SK-N-DZ (cell line): ENCODE data around the gene UBE3A.

ENCODE experiments used
- DNase-seq: peaks from one replicate; pipeline ENCODE4 v3.0.0-alpha.2; 2015; ENCODE audit warnings: low spot score

Gene UBE3A

DNA sequence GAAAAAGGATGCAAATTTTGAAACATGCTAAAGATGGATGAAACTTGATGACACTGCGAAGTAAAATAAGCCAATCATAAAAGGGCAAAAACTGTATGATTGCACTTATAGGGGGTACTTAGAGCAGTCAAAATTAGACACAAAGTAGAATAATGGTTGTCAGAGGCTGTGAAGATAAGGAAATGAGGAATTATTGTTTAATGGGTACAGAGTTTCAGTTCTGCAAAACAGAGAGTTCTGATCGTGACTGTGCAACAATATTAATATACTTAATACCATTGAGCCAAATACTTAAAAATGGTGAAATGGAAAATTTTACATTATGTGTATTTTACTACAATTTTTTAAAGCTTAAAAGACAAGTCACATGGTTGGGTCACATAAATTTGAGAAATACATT lies 35.1 kb downstream of the UBE3A start:
- no peak for DNase-seq

DNA sequence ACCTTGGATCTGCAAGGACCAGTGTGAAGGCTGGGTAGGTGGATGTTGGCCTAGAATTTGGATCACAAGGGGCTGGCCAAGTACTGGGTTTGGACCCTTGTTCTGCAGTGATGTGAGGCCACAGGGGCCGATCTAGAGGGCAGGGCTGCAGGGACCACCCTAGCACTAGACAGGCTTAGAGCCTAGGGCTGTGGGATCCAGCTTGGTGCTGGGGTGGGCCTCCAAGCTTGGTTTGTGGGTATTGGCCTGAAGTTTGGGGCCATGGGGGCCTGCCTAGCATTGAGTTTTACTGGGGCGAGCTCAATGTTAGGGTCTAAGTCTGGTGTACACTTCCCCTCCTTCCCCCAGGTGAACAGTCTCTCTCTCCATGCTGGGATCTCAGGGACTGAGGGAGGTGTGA lies 36.5 kb downstream of the UBE3A start:
- no peak for DNase-seq

DNA sequence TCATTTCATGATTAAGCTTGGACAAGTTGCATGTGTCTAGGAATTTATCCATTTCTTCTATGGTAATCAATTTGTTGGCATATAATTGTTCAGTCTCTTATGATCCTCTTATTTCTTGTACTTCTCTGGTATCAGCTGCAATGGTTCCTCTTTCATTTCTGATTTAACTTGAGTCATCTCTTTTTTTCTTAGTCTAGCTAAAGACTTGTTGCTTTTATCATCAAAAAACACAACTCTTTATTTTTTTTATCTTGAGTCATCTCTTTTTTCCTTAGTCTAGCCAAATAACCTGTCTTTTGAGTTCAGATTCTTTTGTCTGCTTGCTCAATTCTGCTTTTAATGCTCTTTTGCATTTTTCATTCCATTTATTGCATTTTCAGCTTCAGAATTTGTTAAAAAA lies 37.3 kb downstream of the UBE3A start:
- DNase-seq, result no peak

DNA sequence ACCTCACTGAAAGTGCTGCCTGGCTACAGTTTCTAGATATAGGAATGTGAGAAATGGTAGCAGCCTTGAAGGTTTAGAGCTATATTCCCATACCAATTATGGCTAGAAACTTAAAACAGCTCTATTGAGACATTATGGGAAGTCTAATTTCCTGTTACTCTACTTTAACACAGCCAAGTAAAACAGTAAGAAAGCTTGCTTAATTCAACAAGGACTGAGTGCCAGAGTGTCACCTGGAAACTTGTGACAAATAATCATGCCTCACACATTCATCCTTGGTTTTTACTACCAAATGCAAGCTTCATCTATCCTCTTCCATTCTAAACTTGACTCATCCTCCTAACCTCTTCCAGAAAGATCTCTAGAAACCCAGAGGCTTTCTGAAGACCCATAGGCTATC lies 41.7 kb downstream of the UBE3A start:
- DNase-seq, result no peak

DNA sequence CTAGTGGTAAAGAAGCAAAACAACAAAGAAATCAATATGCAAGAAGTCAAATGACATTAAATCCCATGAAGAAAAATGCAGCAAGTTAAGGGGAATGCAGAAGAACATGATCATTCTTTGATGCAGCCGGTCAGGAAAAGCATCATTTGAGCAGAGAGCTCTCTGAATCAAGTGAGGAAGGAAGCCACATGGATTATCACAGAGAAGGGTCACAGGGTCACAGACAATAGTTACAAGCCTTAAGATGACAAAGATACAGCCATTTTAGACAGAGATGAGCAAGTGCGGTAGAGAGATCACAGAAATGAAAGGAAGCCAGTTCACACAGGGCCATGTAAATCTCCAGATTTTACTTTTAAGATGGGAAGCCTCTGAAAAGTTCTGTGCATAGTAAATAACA lies 43.9 kb downstream of the UBE3A start:
- DNase-seq, result no peak

GRCh38 chr15:25392806-25393205 lies 46.0 kb downstream of the UBE3A start:
- DNase-seq, result no peak

GRCh38 chr15:25391971-25392721 lies 46.7 kb downstream of the UBE3A start:
- DNase-seq, result no peak

- no peak for DNase-seq
Measured at GRCh38 chr15:25385986-25386385, 52.8 kb downstream of the UBE3A start.

DNA sequence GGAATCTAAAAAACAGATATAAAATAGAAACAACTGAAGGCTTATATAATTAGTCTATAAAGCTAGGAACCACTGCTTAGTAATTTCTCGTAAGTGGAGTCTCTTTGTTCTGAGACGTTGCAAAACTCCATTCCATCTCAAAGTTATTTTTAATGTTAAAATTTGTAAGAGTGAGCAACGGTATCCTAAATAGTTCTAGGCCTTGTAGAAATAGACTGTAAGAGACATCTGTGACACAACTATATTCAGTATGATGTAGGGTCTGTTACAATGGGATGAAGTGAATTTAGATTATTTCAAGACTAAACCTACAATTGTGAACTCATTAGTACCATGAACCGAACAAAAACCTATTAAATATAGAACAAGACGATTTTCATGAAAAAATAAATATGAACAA lies 57.2 kb downstream of the UBE3A start:
- no peak for DNase-seq

DNA sequence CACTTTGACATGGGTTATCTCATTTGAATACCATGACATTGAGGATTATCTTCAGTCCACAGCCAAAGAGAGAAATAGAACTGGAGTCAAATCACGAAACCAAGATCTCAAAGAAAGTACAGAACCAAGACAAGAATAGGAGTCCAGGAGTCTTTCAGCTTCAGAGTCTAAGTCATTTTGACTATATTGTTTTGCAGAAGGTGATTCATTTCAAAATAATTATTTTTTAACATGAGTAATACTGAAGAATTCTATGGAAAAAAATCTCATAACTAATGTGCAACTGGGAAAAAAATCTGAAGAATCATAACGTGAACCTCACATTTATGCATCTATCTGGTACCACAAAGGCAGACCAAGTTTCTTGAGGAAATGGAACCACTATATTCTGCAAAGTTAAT lies 60.3 kb downstream of the UBE3A start:
- DNase-seq, result no peak

GRCh38 chr15:25375557-25375956 lies 63.3 kb downstream of the UBE3A start:
- DNase-seq, result no peak

GRCh38 chr15:25374143-25374542 lies 64.7 kb downstream of the UBE3A start:
- no peak for DNase-seq

GRCh38 chr15:25372298-25372697 lies 66.5 kb downstream of the UBE3A start:
- DNase-seq, result no peak

- DNase-seq, result no peak
Measured at GRCh38 chr15:25368850-25369249, 70.0 kb downstream of the UBE3A start.

DNA sequence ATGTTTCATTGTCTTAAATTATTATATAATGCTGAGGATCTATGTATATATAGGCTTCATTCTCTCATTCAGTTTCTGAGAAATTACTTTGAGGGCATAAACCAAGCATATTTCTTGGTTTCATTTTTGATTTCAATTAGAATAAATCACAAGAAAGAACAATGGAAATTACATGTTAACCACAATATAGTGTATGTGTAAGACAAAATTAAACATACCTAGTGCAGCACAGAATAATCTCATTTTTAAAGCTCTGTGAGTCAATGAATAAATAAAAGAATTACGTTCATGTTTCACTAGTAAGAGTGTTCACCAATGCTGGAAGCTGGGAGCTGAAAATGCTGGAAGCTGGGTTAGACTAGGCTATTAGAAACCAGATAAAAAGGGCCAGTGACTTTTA lies 72.8 kb downstream of the UBE3A start:
- no peak for DNase-seq

DNA sequence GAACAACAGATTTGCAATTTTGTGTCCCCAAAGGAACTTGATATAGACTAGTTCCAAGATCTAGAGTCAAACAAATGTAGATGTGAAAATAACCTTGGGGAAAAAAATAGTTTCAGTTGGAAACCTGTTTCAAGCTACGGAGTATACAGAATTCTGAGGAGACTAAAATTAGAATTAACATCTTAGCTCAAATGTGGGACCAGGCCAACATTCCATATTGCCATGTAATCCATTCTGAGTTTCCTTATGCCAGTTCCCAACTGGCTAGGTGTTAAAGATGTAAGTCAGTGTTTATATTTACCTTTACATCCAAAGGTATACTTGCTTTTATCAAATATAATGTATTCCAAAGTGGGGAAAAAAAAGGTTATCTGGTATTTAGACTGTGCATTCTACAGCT lies 76.3 kb downstream of the UBE3A start:
- no peak for DNase-seq

- no peak for DNase-seq
Measured at GRCh38 chr15:25347707-25348106, 91.1 kb downstream of the UBE3A start.

DNA sequence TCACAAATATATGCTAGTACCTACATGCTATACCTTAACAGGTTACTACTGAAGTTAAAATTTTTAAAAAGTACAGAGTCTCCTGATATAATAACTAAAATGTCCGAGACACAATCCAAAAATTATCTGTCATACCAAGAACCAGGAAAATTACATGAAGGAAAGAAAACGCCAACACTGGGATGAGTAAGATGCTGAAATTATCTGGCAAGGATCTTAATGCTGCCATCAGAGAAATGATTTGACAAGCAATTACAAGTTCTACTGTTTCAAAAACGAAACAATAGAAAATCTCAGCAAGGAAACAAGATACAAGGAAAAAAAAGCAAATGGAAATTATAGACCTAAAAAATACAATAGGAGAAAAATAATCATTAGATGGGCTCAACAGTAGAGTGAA lies 92.5 kb downstream of the UBE3A start:
- DNase-seq, result no peak

GRCh38 chr15:25345943-25346342 lies 92.9 kb downstream of the UBE3A start:
- DNase-seq, result no peak

GRCh38 chr15:25342629-25343028 lies 96.2 kb downstream of the UBE3A start:
- no peak for DNase-seq

- no peak for DNase-seq
Measured at GRCh38 chr15:25339431-25339830, 99.4 kb downstream of the UBE3A start.

DNA sequence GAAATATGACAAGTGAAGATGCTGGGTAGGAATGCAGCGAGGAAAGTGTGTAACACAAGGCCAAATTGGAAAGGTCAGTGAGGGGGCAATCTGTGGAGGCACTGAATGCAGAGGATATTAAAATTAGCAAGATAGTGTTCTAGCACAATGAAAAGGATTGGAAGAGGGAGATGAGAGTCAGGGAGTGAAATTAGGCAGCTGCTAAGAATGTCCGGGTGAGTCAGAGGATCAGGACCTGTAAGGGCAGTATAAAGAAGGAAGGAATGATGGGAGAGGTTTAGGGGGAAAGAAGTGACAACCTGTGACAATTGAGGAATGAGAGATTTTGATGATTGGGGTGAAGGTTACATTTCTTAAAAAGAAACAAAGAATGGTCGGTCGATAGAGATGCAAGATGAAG lies 103.5 kb downstream of the UBE3A start:
- DNase-seq, result no peak

- no peak for DNase-seq
Measured at GRCh38 chr15:25333049-25333448, 105.8 kb downstream of the UBE3A start.

DNA sequence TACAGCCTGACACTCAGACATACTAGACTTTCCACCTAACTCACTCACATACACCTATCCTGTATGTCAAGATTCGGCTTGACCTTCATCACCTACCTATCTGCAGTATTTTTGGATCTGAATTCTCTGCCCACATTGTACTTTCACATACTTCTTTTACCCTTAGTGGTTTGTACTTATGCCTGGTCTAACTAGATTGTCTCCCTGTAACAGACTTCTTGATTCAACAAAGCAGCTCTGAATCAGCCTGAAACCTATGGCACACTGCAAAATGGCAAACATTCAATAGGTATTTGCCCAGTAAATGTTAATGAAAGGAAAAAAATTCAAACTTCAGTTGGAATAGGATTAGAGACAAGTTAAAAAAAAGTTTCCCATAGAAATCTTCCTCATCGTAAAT lies 106.5 kb downstream of the UBE3A start:
- no peak for DNase-seq
